Skeletal muscle satellite cell (primary cell): Measurements from ENCODE around the gene DENND4A.
"Not testable (repeated sequence)": the region's sequence is repeated elsewhere in the genome, so short reads cannot be mapped to it uniquely, and the experiment has no call there.

Experiments
- H3K27me3 ChIP-seq: 2 replicates; pipeline ENCODE4 v1.7.0; 2013; ENCODE audit warnings: low read length; ENCODE audit not compliant: control insufficient read depth, insufficient read depth
- H3K36me3 ChIP-seq: 2 replicates; pipeline ENCODE4 v1.7.0; 2013; ENCODE audit warnings: mild to moderate bottlenecking, control low read depth, low read length; ENCODE audit not compliant: insufficient read depth
- H3K4me1 ChIP-seq: 2 replicates; pipeline ENCODE4 v1.7.0; 2013; ENCODE audit warnings: low read length; ENCODE audit not compliant: control insufficient read depth, insufficient read depth
- H3K4me2 ChIP-seq: 2 replicates; pipeline ENCODE4 v1.7.0; 2013; ENCODE audit warnings: mild to moderate bottlenecking, low read length
- H3K4me3 ChIP-seq: 2 replicates; pipeline ENCODE4 v1.7.0; 2013; ENCODE audit warnings: low read length
- H3K9ac ChIP-seq: 2 replicates; pipeline ENCODE4 v1.7.0; 2013; ENCODE audit warnings: mild to moderate bottlenecking, low read depth, low read length, moderate library complexity
- H3K9me3 ChIP-seq: replicated peaks from 2 replicates; pipeline ENCODE4 v1.7.0; 2013; ENCODE audit warnings: mild to moderate bottlenecking, control low read depth, low read length

Gene DENND4A

GRCh38 chr15:65738649-65739048, 53.4 kb downstream of the DENND4A start:
- Histone ChIP-seq H3K36me3 (peaks cover 9% of the 10 kb centered on the region), H3K9ac (no peak overlapping the region), H3K9me3 (no peaks in the 10 kb centered on the region), H3K4me1 (no peaks in the 10 kb centered on the region), H3K4me2 (no peak overlapping the region), H3K4me3 (no peak overlapping the region), H3K27me3 (no peaks in the 10 kb centered on the region)

GRCh38 chr15:65733599-65733998, 58.5 kb downstream of the DENND4A start:
- Histone ChIP-seq H3K4me1 (peaks cover 21% of the 10 kb centered on the region), H3K36me3 (peaks cover 12% of the 10 kb centered on the region)
- H3K9ac ChIP-seq, H3K4me3 ChIP-seq, H3K4me2 ChIP-seq, H3K27me3 ChIP-seq, H3K9me3 ChIP-seq: not testable (repeated sequence)

- Histone ChIP-seq H3K4me2 (no peak overlapping the region), H3K4me3 (no peak overlapping the region), H3K36me3 (peaks cover 12% of the 10 kb centered on the region), H3K9me3 (no peaks in the 10 kb centered on the region), H3K4me1 (peaks cover 21% of the 10 kb centered on the region), H3K9ac (no peak overlapping the region), H3K27me3 (no peaks in the 10 kb centered on the region)
These were observed 59.4 kb downstream of the DENND4A start for GRCh38 chr15:65732698-65733097.

- no peaks in the 10 kb centered on the region for H3K27me3 ChIP-seq
- no peaks in the 10 kb centered on the region for H3K9me3 ChIP-seq
- H3K4me2 ChIP-seq, result no peak overlapping the region
- peaks cover 21% of the 10 kb centered on the region for H3K4me1 ChIP-seq
- peak overlapping the region; percentile 9 for H3K9ac ChIP-seq
- H3K36me3 ChIP-seq, result peaks cover 5% of the 10 kb centered on the region
- H3K4me3 ChIP-seq, result no peak overlapping the region
These were observed 60.2 kb downstream of the DENND4A start for GRCh38 chr15:65731926-65732325.

GRCh38 chr15:65730549-65731172, 61.4 kb downstream of the DENND4A start:
- peaks cover 3% of the 10 kb centered on the region for H3K36me3 ChIP-seq

GRCh38 chr15:65724464-65725215, 67.5 kb downstream of the DENND4A start:
- Histone ChIP-seq H3K9me3 (no peaks in the 10 kb centered on the region), H3K36me3 (peaks cover under 1% of the 10 kb centered on the region), H3K4me2 (no peak overlapping the region), H3K27me3 (no peaks in the 10 kb centered on the region), H3K4me1 (no peaks in the 10 kb centered on the region), H3K9ac (no peak overlapping the region), H3K4me3 (no peak overlapping the region)

More at GRCh38 chr15:65730549-65731172, 61.4 kb downstream of the DENND4A start:
- no peak overlapping the region for H3K4me3 ChIP-seq
- H3K27me3 ChIP-seq, result no peaks in the 10 kb centered on the region
- no peak overlapping the region for H3K4me2 ChIP-seq
- H3K9me3 ChIP-seq, result no peaks in the 10 kb centered on the region
- peaks cover 21% of the 10 kb centered on the region for H3K4me1 ChIP-seq
- no peak overlapping the region for H3K9ac ChIP-seq

GRCh38 chr15:65723876-65724275, 68.2 kb downstream of the DENND4A start:
- Histone ChIP-seq H3K4me1 (no peaks in the 10 kb centered on the region), H3K4me2 (no peak overlapping the region), H3K9ac (no peak overlapping the region), H3K4me3 (no peak overlapping the region), H3K36me3 (no peaks in the 10 kb centered on the region), H3K27me3 (no peaks in the 10 kb centered on the region), H3K9me3 (no peaks in the 10 kb centered on the region)

- Histone ChIP-seq H3K4me3 (no peak overlapping the region), H3K4me2 (no peak overlapping the region), H3K36me3 (no peaks in the 10 kb centered on the region), H3K4me1 (no peaks in the 10 kb centered on the region), H3K9ac (no peak overlapping the region), H3K9me3 (no peaks in the 10 kb centered on the region), H3K27me3 (no peaks in the 10 kb centered on the region)
These were observed 69.9 kb downstream of the DENND4A start for GRCh38 chr15:65722191-65722590.

GRCh38 chr15:65712415-65712814, 79.7 kb downstream of the DENND4A start:
- H3K36me3 ChIP-seq, result no peaks in the 10 kb centered on the region
- no peaks in the 10 kb centered on the region for H3K9me3 ChIP-seq
- H3K27me3 ChIP-seq, result no peaks in the 10 kb centered on the region
- H3K9ac ChIP-seq, result no peak overlapping the region
- H3K4me2 ChIP-seq, result no peak overlapping the region
- H3K4me3 ChIP-seq, result no peak overlapping the region
- H3K4me1 ChIP-seq, result peaks cover 6% of the 10 kb centered on the region

- H3K4me2 ChIP-seq, result no peak overlapping the region
- H3K4me3 ChIP-seq, result no peak overlapping the region
- H3K4me1 ChIP-seq, result no peaks in the 10 kb centered on the region
- no peaks in the 10 kb centered on the region for H3K27me3 ChIP-seq
- no peaks in the 10 kb centered on the region for H3K9me3 ChIP-seq
- peaks cover 9% of the 10 kb centered on the region for H3K36me3 ChIP-seq
- H3K9ac ChIP-seq, result no peak overlapping the region
These were observed 97.0 kb downstream of the DENND4A start for GRCh38 chr15:65695081-65695480.

GRCh38 chr15:65690778-65691177, 101.3 kb downstream of the DENND4A start:
- Histone ChIP-seq H3K9ac (no peak overlapping the region), H3K36me3 (peaks cover 17% of the 10 kb centered on the region), H3K4me3 (no peak overlapping the region), H3K4me1 (no peaks in the 10 kb centered on the region), H3K4me2 (no peak overlapping the region), H3K27me3 (no peaks in the 10 kb centered on the region), H3K9me3 (no peaks in the 10 kb centered on the region)

- Histone ChIP-seq H3K4me1 (no peaks in the 10 kb centered on the region), H3K9me3 (no peaks in the 10 kb centered on the region), H3K27me3 (no peaks in the 10 kb centered on the region), H3K9ac (no peak overlapping the region), H3K4me3 (no peak overlapping the region), H3K4me2 (no peak overlapping the region), H3K36me3 (peaks cover 17% of the 10 kb centered on the region)
These were observed 101.9 kb downstream of the DENND4A start for GRCh38 chr15:65690173-65690572.
